Glutamatergic neuron (in vitro differentiated cells): ENCODE data around the gene ABCC12. TPM values are rescaled to one million over a fixed set of nuclear protein-coding genes. Genes with fewer than 3 reads are reported as not detected.
"Not testable (repeated sequence)": the region's sequence is repeated elsewhere in the genome, so short reads cannot be mapped to it uniquely, and the experiment has no call there.

Experiments
- DNase-seq: peaks from one replicate; pipeline ENCODE4 v3.0.0; 2022
- H3K27ac Mint-ChIP-seq: one replicate; pipeline ENCODE4 v1.8.0; 2020; ENCODE audit warnings: mild to moderate bottlenecking, mixed read lengths, inconsistent platforms; ENCODE audit not compliant: unreplicated experiment
- H3K27me3 Mint-ChIP-seq: one replicate; pipeline ENCODE4 v1.8.0; 2020; ENCODE audit warnings: mild to moderate bottlenecking, moderate library complexity, mixed read lengths, inconsistent platforms; ENCODE audit not compliant: unreplicated experiment
- H3K36me3 Mint-ChIP-seq: one replicate; pipeline ENCODE4 v1.8.0; 2020; ENCODE audit warnings: mild to moderate bottlenecking, mixed read lengths, inconsistent platforms; ENCODE audit not compliant: unreplicated experiment
- H3K4me1 Mint-ChIP-seq: one replicate; pipeline ENCODE4 v1.8.0; 2020; ENCODE audit warnings: mild to moderate bottlenecking, low read depth, mixed read lengths, inconsistent platforms; ENCODE audit not compliant: unreplicated experiment
- H3K4me3 Mint-ChIP-seq: one replicate; pipeline ENCODE4 v1.8.0; 2020; ENCODE audit warnings: mild to moderate bottlenecking, mixed read lengths, inconsistent platforms; ENCODE audit not compliant: unreplicated experiment
- H3K9me3 Mint-ChIP-seq: one replicate; pipeline ENCODE4 v1.8.0; 2020; ENCODE audit warnings: mild to moderate bottlenecking, moderate library complexity, mixed read lengths, inconsistent platforms; ENCODE audit not compliant: unreplicated experiment
- CTCF ChIP-seq: fragments of 200-600 bp; sonication (generic); IDR thresholded peaks from one replicate; pipeline ENCODE4 v1.5.0; 2021; ENCODE audit not compliant: partially characterized antibody, unreplicated experiment
- total RNA-seq: library from RNA; stranded (reverse); fragmentation: NEBNext Ultra II Directional; extraction: Animal tissue kit (Norgen Biotek cat#: 25700); gene quantifications from one replicate; pipeline ENCODE4 v1.2.1, GENCODE V29; 2021; ENCODE audit not compliant: unreplicated experiment

Gene ABCC12
- total RNA-seq, 1 donor from 2014 or later = not detected

GRCh38 chr16:48173889-48174288, 18.1 kb upstream of the ABCC12 start:
- Mint-ChIP-seq H3K4me1 (peaks cover 4% of the 10 kb centered on the region), H3K27ac (no peak overlapping the region), H3K4me3 (no peak overlapping the region), H3K9me3 (peaks cover 1% of the 10 kb centered on the region), H3K27me3 (peaks cover 3% of the 10 kb centered on the region), H3K36me3 (no peaks in the 10 kb centered on the region)
- TF ChIP-seq CTCF = no peak
- no peak for DNase-seq

GRCh38 chr16:48172682-48173081, 16.9 kb upstream of the ABCC12 start:
- Mint-ChIP-seq H3K27ac (no peak overlapping the region), H3K36me3 (no peaks in the 10 kb centered on the region), H3K9me3 (peaks cover 1% of the 10 kb centered on the region)

GRCh38 chr16:48169896-48170295, 14.1 kb upstream of the ABCC12 start:
- Mint-ChIP-seq H3K27ac (no peak overlapping the region), H3K9me3 (peaks cover 3% of the 10 kb centered on the region), H3K4me1 (peaks cover 13% of the 10 kb centered on the region), H3K4me3 (no peak overlapping the region), H3K36me3 (no peaks in the 10 kb centered on the region), H3K27me3 (peaks cover 3% of the 10 kb centered on the region)
- no peak for TF ChIP-seq CTCF
- no peak for DNase-seq

More at GRCh38 chr16:48172682-48173081, 16.9 kb upstream of the ABCC12 start:
- Mint-ChIP-seq H3K4me3 (no peak overlapping the region), H3K27me3 (peaks cover 3% of the 10 kb centered on the region), H3K4me1 (peaks cover 4% of the 10 kb centered on the region)
- DNase-seq = no peak
- TF ChIP-seq CTCF = no peak

GRCh38 chr16:48168075-48168474, 12.3 kb upstream of the ABCC12 start:
- H3K9me3 Mint-ChIP-seq = peaks cover 6% of the 10 kb centered on the region
- TF ChIP-seq CTCF = no peak

GRCh38 chr16:48166617-48167016, 10.8 kb upstream of the ABCC12 start:
- peaks cover 21% of the 10 kb centered on the region for H3K4me1 Mint-ChIP-seq
- not testable (repeated sequence) for H3K27ac Mint-ChIP-seq, H3K27me3 Mint-ChIP-seq, DNase-seq, H3K36me3 Mint-ChIP-seq, H3K4me3 Mint-ChIP-seq, H3K9me3 Mint-ChIP-seq

More at GRCh38 chr16:48168075-48168474, 12.3 kb upstream of the ABCC12 start:
- Mint-ChIP-seq H3K4me3 (no peak overlapping the region), H3K4me1 (peaks cover 14% of the 10 kb centered on the region), H3K27me3 (peaks cover 5% of the 10 kb centered on the region), H3K27ac (no peak overlapping the region), H3K36me3 (no peaks in the 10 kb centered on the region)
- DNase-seq = no peak
